ENCODE data around the gene ZNF177. TPM values are rescaled to one million over a fixed set of nuclear protein-coding genes. Genes with fewer than 3 reads are reported as not detected.

ZNF177 gene
- polyA plus RNA-seq, 1 experiment: 3.3 TPM

- peaks cover 54% of the 10 kb centered on the region for H3K9me3 ChIP-seq (ENCODE audit: control insufficient read depth, insufficient read depth, low read length)
- H3K27ac ChIP-seq (ENCODE audit: low read depth, low read length): peak within 1 kb of the TSS; percentile 91
- ChIA-PET CTCF (interaction anchor here (0.5 to 1.6 kb wide), 4 partner anchors 12 to 182 kb away, joined by 3 to 10 read pairs (median 4); no protein-coding TSS in a partner anchor), POLR2A (interaction anchor here (0.5 to 0.9 kb wide), 3 partner anchors 15 to 492 kb away, joined by 4 to 5 read pairs (median 4); partner anchors contain the start of genes MBD3L1, ZNF558 and ZNF699)
- DNase-seq (ENCODE audit: low read depth, low spot score): peak; percentile 90
- peak within 1 kb of the TSS; percentile 77 for H3K4me3 ChIP-seq (ENCODE audit: low read depth, low read length)
- TF ChIP-seq, protein P1, sequence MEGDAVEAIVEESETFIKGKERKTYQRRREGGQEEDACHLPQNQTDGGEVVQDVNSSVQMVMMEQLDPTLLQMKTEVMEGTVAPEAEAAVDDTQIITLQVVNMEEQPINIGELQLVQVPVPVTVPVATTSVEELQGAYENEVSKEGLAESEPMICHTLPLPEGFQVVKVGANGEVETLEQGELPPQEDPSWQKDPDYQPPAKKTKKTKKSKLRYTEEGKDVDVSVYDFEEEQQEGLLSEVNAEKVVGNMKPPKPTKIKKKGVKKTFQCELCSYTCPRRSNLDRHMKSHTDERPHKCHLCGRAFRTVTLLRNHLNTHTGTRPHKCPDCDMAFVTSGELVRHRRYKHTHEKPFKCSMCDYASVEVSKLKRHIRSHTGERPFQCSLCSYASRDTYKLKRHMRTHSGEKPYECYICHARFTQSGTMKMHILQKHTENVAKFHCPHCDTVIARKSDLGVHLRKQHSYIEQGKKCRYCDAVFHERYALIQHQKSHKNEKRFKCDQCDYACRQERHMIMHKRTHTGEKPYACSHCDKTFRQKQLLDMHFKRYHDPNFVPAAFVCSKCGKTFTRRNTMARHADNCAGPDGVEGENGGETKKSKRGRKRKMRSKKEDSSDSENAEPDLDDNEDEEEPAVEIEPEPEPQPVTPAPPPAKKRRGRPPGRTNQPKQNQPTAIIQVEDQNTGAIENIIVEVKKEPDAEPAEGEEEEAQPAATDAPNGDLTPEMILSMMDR (IDR thresholded peaks at IDR 0.05; ENCODE audit: low read depth, low read length): peak; percentile 51
- H3K27me3 ChIP-seq (ENCODE audit: control insufficient read depth, insufficient read depth, low read length): no peaks in the 10 kb centered on the region
Measured at GRCh38 chr19:9323919-9324583, 38.8 kb upstream of the ZNF177 start, which contains the start of gene ZNF559. Gene ZNF559 (plus strand): TSS chr19:9324179. CDS start chr19:9338550, 14,371 bp downstream.

GRCh38 chr19:9324584-9324962 is 38.2 kb upstream of the ZNF177 start:
- ChIA-PET POLR2A (no interaction called here), CTCF (interaction anchor here (0.5 to 0.8 kb wide), 2 partner anchors 17 to 182 kb away, joined by 3 to 4 read pairs; no protein-coding TSS in a partner anchor)
- Histone ChIP-seq H3K27me3 (ENCODE audit: control insufficient read depth, insufficient read depth, low read length) (no peaks in the 10 kb centered on the region), H3K9me3 (ENCODE audit: control insufficient read depth, insufficient read depth, low read length) (peaks cover 56% of the 10 kb centered on the region), H3K27ac (ENCODE audit: low read depth, low read length) (peak overlapping the region; percentile 91), H3K4me3 (ENCODE audit: low read depth, low read length) (peak overlapping the region; percentile 77)
- TF ChIP-seq, protein P1 (IDR thresholded peaks at IDR 0.05; ENCODE audit: low read depth, low read length): no peak
- DNase-seq (ENCODE audit: low read depth, low spot score): no peak

DNA sequence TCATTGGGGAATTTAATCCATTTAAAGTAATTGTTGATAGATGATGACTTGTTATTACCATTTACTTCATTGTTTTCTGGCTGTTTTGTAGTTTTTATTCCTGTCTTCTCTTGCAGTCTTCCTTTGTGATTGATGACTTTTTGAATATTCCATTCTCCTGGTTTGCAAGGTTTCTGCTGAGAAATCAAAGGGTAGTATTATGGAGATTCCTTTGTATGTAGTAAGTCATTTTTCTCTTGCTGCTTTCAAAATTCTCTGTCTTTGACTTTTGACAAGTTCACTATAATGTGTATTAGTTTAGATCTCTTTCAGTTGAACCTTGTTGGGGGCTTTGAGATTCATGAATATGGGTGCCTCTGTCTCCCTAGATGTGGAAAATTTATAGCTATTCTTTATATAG is 32.8 kb upstream of the ZNF177 start:
- no peak for DNase-seq (ENCODE audit: low read depth, low spot score)
- TF ChIP-seq, protein P1 (IDR thresholded peaks at IDR 0.05; ENCODE audit: low read depth, low read length): no peak
- H3K4me3 ChIP-seq (ENCODE audit: low read depth, low read length): no peak overlapping the region
- ChIA-PET POLR2A (no interaction called here), CTCF (no interaction called here)
- no peak overlapping the region for H3K27ac ChIP-seq (ENCODE audit: low read depth, low read length)
- no peaks in the 10 kb centered on the region for H3K27me3 ChIP-seq (ENCODE audit: control insufficient read depth, insufficient read depth, low read length)
- H3K9me3 ChIP-seq (ENCODE audit: control insufficient read depth, insufficient read depth, low read length): peaks cover 52% of the 10 kb centered on the region

DNA sequence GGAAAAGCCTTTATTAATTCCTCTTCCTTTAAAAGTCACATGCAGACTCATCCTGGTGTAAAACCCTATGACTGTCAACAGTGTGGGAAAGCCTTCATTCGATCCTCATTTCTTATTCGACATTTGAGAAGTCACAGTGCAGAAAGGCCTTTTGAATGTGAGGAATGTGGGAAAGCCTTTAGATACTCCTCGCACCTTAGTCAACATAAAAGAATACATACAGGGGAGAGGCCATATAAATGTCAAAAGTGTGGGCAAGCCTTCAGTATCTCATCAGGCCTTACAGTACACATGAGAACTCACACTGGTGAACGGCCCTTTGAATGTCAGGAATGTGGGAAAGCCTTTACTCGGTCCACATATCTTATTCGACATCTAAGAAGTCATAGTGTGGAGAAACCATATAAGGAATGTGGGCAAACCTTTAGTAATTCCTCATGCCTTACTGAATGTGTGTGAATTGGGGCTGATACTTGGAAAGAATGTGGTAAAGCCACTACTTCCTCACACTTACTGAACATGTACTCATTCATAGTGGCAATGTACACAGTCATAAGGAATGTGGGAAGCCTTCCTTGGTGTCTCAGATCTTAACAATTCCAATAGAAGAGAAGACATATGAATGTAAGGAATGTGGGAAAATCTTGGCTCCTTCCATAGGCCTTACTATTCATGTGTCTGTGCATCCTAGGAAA is 20.1 kb upstream of the ZNF177 start:
- ChIA-PET CTCF (no interaction called here), POLR2A (no interaction called here)
- TF ChIP-seq, protein P1 (IDR thresholded peaks at IDR 0.05; ENCODE audit: low read depth, low read length): no peak
- Histone ChIP-seq H3K27me3 (ENCODE audit: control insufficient read depth, insufficient read depth, low read length) (no peaks in the 10 kb centered on the region), H3K4me3 (ENCODE audit: low read depth, low read length) (no peak overlapping the region), H3K27ac (ENCODE audit: low read depth, low read length) (no peak overlapping the region), H3K9me3 (ENCODE audit: control insufficient read depth, insufficient read depth, low read length) (peaks cover 38% of the 10 kb centered on the region)
- no peak for DNase-seq (ENCODE audit: low read depth, low spot score)

DNA sequence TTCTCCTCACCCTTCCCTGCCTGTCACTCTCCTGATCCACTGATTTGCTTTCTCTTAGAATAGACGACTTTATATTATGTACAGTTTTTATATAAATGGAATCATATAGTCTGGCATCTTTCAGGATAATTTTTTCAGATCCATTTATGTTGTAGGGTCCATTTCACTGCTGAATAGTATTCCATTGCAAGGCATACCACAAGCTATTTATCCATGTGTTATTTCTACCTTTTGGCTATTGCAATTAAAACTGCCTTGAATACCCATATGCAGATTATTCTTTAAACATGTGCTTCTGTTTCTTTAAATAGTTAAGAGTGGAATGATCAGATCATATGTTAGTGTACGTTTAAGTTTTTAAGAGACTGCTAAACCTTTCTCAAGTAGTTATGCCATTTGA is 17.8 kb upstream of the ZNF177 start:
- Histone ChIP-seq H3K9me3 (ENCODE audit: control insufficient read depth, insufficient read depth, low read length) (peaks cover 33% of the 10 kb centered on the region), H3K4me3 (ENCODE audit: low read depth, low read length) (no peak overlapping the region), H3K27ac (ENCODE audit: low read depth, low read length) (no peak overlapping the region), H3K27me3 (ENCODE audit: control insufficient read depth, insufficient read depth, low read length) (no peaks in the 10 kb centered on the region)
- no peak for DNase-seq (ENCODE audit: low read depth, low spot score)
- ChIA-PET POLR2A (interaction anchor here (0.6 kb wide), 1 partner anchor 203 kb away, joined by 4 read pairs; no protein-coding TSS in a partner anchor), CTCF (no interaction called here)
- TF ChIP-seq, protein P1 (IDR thresholded peaks at IDR 0.05; ENCODE audit: low read depth, low read length): no peak
